Measurements from ENCODE around the gene PLSCR5.

DNA sequence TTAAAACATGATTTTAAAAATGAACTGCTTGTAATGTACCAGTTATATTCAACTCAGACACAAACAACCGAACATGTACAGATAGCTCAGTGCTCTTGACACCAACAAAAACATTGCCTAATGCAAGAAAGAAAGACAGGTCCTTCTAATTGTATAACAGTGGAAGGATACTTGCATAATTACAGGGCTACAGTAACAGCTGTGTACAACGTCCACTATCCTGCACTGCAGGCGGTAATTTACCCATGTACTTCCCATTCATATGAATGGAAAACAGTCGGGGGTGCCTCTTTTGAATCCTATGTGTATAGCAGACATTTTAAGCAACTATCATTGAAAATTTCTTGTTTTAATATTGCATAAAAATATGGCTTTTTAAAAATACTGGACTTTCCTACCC, 41.1 kb upstream of the PLSCR5 start:
- TF ChIP-seq POLR2A (IDR thresholded peaks at IDR 0.05): no peak
- TF ChIP-seq CTCF (IDR thresholded peaks at IDR 0.05): no peak
